Activated CD4-positive, alpha-beta T cell treated with anti-CD3 and anti-CD28 coated beads for 48 hours (primary cell): ENCODE data around the gene PGM1.

Experiments used
- DNase-seq: peaks from one replicate; pipeline ENCODE4 v3.0.0-alpha.2; 2020

Gene PGM1

GRCh38 chr1:63601463-63601862 is 8.3 kb downstream of the PGM1 start:
- no peak for DNase-seq

GRCh38 chr1:63601912-63602311 is 8.7 kb downstream of the PGM1 start:
- no peak for DNase-seq

- no peak for DNase-seq
Measured at GRCh38 chr1:63602629-63603028, 9.4 kb downstream of the PGM1 start.

- no peak for DNase-seq
Measured at GRCh38 chr1:63603810-63604209, 10.6 kb downstream of the PGM1 start.

DNA sequence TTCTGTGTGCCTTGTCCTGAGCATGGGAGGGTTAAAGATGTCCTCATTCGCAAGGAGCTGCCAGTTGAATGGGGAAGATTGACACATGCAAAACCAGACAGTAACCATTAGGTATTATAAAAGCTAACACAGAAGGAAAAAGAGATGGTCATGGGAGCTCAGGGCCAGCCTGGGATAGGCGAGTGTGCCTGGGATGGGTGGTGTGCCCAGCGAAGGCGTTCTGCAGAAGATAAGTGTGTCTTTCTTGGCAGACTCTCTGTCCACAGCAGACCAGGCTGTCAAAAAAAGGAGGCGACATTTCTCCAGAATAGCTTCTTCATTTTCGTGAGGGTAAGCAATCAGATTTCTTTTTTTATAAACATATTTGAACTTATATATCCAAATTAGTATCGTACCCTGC is 14.1 kb downstream of the PGM1 start:
- no peak for DNase-seq

DNA sequence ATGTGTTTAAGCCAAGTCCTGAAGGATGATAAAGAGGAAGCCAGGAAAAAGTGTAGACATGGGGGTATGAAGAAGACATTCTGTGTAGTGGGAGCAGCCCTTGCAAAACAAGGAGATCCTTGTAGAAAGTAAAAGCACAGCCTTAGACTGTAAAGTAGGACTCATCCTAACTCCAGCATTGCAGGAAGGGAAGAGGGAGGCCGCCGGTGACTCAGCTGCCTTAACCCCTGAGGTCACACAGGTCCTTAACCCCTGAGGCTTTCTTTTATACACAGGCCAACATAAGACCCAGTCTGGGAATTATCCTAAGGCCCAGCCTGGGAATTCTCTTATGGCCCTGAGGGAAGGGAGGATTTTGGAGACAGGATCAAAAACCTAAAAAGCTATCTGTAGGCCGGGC is 18.0 kb downstream of the PGM1 start:
- DNase-seq = no peak

GRCh38 chr1:63612564-63612963 is 19.4 kb downstream of the PGM1 start:
- DNase-seq = no peak

GRCh38 chr1:63612971-63613370 is 19.8 kb downstream of the PGM1 start:
- no peak for DNase-seq

DNA sequence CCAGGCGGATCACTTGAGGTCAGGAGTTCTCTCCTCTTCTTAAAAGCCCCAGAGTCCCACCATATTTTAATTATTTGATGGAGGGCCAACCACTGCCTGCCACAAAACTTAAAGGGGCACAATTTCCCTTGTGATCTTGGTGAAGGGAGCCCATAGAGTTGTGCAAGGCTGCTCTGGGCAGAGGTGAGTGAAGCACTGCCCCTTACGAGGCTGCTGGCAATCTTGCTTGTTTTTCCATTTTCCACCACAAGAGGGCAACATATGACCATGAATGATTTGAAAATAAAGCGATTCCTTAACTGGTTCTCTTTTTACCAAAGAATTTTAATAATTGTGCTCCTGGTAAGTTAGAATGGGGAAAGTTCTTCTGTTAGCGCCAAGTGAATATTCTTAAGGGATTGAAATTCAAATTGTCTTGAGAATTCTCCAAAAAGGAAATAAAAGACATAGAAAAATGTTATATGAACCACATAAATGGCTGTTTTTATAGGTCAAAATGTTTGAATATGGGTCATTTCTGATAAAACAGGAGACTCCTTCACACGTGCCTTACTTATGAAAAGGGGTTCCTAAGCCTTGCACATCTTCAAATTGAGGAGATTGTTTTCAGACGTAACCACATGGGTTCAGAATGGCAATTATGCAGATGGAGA is 22.7 kb downstream of the PGM1 start:
- DNase-seq = peak; percentile 60

DNA sequence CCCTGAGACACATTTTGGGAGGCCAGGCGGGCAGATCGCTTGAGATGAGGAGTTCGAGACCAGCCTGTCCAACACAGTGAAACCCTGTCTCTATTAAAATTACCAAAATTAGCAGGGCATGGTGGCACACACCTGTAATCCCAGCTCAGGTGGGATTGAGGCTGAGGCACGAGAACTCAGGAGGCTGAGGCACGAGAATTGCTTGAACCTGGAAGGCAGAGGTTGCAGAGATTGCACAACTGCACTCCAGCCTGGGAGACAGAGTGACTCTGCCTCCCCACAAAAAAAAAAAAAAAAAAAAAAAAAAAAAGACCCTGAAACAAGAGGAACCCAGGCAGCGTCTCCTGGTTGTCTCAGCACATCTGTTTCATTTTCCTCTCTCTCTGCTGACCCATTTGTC is 24.2 kb downstream of the PGM1 start:
- no peak for DNase-seq

DNA sequence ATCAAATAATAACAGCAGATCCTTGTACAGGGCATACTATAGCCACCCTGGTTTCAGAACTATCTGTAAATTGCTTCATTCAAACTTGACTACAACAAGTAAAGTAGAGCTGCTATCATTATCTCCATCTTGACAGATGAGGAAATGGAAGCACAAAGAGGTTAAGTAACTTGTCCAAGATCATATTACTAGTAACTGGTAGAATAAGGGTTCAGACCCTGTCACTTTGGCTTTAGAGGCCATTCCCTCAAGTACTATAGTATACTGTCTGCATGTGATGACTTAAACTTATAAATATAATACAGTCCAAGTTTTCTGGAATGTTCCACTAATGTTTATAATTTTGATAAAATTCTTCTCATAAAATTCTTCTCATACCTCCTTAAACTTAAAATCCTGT is 24.8 kb downstream of the PGM1 start:
- DNase-seq = no peak

DNA sequence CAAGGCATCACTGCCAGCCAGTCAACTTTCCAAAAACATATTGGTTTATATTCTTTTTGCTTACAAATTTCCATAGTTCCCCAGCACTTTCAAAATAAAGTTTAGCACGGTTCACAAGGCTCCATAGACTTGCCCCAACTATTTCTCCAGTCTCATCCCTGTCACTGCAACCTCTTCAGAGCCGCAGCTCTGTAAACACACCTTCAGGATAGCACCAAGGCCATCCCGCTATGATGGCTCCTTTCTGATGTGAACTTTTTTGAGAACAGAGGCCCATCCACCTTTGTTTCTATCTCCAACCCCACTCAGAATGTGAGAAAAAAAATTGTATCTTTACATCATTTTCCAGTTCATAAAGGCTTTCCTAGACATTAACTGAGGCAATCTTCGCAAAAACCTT is 26.3 kb downstream of the PGM1 start:
- no peak for DNase-seq

- DNase-seq = no peak
Measured at GRCh38 chr1:63620671-63621070, 27.5 kb downstream of the PGM1 start.

GRCh38 chr1:63621075-63621474 is 27.9 kb downstream of the PGM1 start:
- no peak for DNase-seq

DNA sequence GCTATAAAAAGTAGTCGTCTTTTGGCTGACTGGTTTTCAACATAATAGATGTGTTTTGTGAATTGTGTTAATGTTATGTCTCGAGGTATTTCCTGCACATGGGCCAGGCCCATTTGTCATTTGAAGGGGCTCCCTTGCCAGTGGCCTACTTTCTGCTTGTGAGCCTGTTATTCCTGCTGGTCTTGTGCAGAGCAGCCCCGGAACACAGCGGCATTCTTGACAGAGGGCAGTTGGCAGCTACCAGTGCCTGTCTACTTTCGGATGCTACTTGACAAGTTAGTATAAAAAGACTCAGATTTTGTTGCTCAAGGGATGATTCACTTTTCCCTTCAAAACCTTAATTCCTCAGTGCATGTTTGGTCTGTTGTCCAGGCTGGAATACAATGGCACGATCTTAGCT is 28.5 kb downstream of the PGM1 start:
- no peak for DNase-seq

DNA sequence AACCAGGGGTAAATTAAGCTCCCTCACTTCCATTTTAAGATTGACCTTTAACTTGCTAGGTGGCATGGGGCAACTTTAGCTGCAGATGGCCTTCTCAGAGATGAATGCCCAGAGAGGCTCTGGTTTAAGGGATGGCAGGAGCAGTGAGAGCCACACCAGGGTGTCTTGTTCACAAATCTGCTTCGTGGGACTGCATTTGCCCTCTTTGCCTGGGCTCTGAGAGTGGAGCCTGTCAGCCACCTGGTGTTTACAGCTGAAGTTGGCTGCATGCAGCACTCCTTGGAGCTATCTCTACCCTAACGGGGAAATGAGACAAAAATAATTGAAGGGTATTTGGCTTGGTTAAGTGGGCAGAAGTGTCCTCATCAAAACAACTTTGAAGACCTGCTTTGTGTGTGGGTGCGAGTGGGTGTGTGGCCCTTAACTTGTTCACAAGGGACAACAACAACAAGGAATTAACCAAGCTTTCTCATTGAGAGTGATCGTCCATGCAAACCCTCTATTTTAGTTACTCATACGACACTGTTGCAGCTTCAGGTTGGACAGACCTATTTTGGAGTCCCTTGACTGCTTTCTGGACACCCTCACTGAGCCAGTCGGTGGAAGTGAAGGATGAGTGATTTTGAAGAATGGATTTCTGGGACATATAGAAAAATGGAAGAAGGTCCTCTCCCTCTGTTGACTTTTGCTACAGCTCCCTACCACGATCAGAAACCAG is 29.8 kb downstream of the PGM1 start:
- no peak for DNase-seq

DNA sequence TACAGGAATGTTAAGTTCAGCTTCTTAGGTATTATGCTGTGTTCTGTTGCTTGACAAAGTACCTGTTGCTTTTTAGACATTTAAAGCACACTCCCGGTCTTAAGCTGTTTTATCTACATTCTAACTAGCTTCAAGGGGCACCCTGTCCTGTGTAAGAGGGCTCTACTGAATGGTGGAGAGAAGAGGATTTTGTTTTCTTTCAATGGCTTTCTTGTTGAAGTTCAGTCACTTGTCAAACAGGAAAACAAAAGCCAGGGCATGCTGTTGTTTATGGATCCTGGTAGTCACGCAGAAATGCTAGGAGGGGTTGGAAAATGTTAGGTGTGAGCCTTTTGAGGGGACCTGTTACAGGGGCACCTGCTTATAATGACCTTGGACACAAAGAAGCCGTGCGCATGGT is 30.7 kb downstream of the PGM1 start:
- no peak for DNase-seq

GRCh38 chr1:63624911-63625310 is 31.7 kb downstream of the PGM1 start:
- no peak for DNase-seq

- no peak for DNase-seq
Measured at GRCh38 chr1:63626222-63626621, 33.0 kb downstream of the PGM1 start.

DNA sequence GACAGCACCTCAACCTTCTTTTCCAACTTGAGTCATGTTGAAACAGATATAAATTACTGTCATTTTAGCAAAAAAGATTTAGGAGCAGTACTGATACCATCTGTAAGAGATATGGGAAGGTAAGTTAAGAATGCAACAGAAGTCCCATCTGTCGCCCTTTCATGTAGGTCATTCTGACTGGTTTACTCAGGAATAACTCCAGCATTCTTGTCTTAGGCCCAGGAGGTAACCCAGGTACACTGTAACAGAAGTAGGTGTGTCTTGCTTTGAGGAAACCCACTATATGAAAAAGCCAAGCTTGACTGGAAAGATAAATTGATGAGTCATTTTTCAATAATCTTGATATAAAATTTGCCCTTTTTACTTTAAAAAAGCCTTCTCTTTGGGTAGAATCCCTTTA is 35.4 kb downstream of the PGM1 start:
- DNase-seq = no peak

GRCh38 chr1:63630238-63630637 is 37.0 kb downstream of the PGM1 start:
- DNase-seq = no peak

DNA sequence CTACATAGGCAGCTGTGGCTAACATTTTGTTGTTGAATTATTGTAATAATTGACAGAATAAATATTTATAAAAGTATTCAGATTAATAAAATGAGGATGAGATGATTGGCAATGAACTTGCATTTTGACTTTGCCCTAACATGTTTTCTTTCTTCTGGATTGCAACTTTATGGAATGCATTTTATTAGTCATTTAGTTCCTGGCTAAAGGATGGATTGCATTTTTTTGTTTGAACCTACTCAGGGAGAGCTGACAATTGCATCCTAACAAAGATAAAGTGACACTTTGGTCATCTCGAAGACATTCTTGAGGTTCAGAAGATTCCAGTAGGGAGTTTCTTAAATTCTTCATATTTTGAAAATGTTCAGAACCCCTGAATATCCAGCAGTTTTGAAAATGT is 37.5 kb downstream of the PGM1 start:
- no peak for DNase-seq

- DNase-seq = no peak
Measured at GRCh38 chr1:63632110-63632509, 38.9 kb downstream of the PGM1 start.

- DNase-seq = no peak
Measured at GRCh38 chr1:63633281-63633680, 40.1 kb downstream of the PGM1 start.

GRCh38 chr1:63634471-63634870 is 41.3 kb downstream of the PGM1 start:
- no peak for DNase-seq
